Mesodermal cell (in vitro differentiated cells): ENCODE results near the gene SLC15A1.

ENCODE experiments used
- H3K27ac ChIP-seq: 2 replicates; pipeline ENCODE4 v1.7.0; 2013; ENCODE audit warnings: mild to moderate bottlenecking, low read depth, low read length, moderate library complexity; ENCODE audit not compliant: severe bottlenecking
- H3K36me3 ChIP-seq: 2 replicates; pipeline ENCODE4 v1.7.1; 2013; ENCODE audit warnings: mild to moderate bottlenecking, low read length, moderate library complexity; ENCODE audit not compliant: control insufficient read depth, insufficient read depth
- H3K4me1 ChIP-seq: one replicate; pipeline ENCODE4 v1.7.1; 2013; ENCODE audit warnings: mild to moderate bottlenecking, low read length; ENCODE audit not compliant: insufficient read depth, control insufficient read depth, poor library complexity, severe bottlenecking
- H3K4me3 ChIP-seq: 2 replicates; pipeline ENCODE4 v1.7.0; 2013; ENCODE audit warnings: low read length, control low read depth, mild to moderate bottlenecking; ENCODE audit not compliant: insufficient read depth, poor library complexity, severe bottlenecking; ENCODE audit errors: extremely low read depth
- H3K9me3 ChIP-seq: 2 replicates; pipeline ENCODE4 v1.7.1; 2013; ENCODE audit warnings: mild to moderate bottlenecking, low read length, moderate library complexity; ENCODE audit not compliant: control insufficient read depth
- WGBS, 2 experiments: methylation state at CpG; one replicate each; pipeline ENCODE4 v1.1.5; 2013; ENCODE audit warnings: missing lambda C conversion rate in 2 of 2; ENCODE audit not compliant: insufficient coverage in 2 of 2; 5-methylcytosine and 5-hydroxymethylcytosine counted together

Gene SLC15A1

GRCh38 chr13:98678741-98679140 is 73.7 kb downstream of the SLC15A1 start:
- peaks cover 4% of the 10 kb centered on the region for H3K4me1 ChIP-seq
- no peaks in the 10 kb centered on the region for H3K9me3 ChIP-seq
- 92 to 93% methylated on average over 7 of the region's 8 CpGs for WGBS, 2 experiments
- H3K27ac ChIP-seq: no peak overlapping the region
- no peak overlapping the region for H3K4me3 ChIP-seq
- H3K36me3 ChIP-seq: no peaks in the 10 kb centered on the region

- no peak overlapping the region for H3K4me3 ChIP-seq
- no peak overlapping the region for H3K27ac ChIP-seq
- no peaks in the 10 kb centered on the region for H3K36me3 ChIP-seq
- H3K4me1 ChIP-seq: peaks cover 4% of the 10 kb centered on the region
- 85 to 93% methylated on average over 10 to 13 of the region's 13 CpGs for WGBS, 2 experiments
- H3K9me3 ChIP-seq: no peaks in the 10 kb centered on the region
Measured at GRCh38 chr13:98677398-98677797, 75.1 kb downstream of the SLC15A1 start.

- Histone ChIP-seq H3K9me3 (no peaks in the 10 kb centered on the region), H3K4me3 (no peak overlapping the region), H3K36me3 (no peaks in the 10 kb centered on the region), H3K27ac (no peak overlapping the region), H3K4me1 (peaks cover 4% of the 10 kb centered on the region)
- WGBS, 2 experiments: 94 to 97% methylated on average over 11 to 12 of the region's 13 CpGs
Measured at GRCh38 chr13:98676239-98676638, 76.2 kb downstream of the SLC15A1 start.

- Histone ChIP-seq H3K36me3 (no peaks in the 10 kb centered on the region), H3K27ac (no peak overlapping the region), H3K4me1 (peaks cover 4% of the 10 kb centered on the region), H3K4me3 (no peak overlapping the region), H3K9me3 (no peaks in the 10 kb centered on the region)
- WGBS, 2 experiments: 82 to 89% methylated on average over 14 to 16 of the region's 16 CpGs
Measured at GRCh38 chr13:98675837-98676236, 76.6 kb downstream of the SLC15A1 start.

- Histone ChIP-seq H3K4me1 (peaks cover 4% of the 10 kb centered on the region), H3K36me3 (no peaks in the 10 kb centered on the region), H3K27ac (no peak overlapping the region), H3K4me3 (no peak overlapping the region), H3K9me3 (no peaks in the 10 kb centered on the region)
- WGBS, 2 experiments: 60 to 71% methylated on average over 11 of the region's 11 CpGs
Measured at GRCh38 chr13:98675066-98675465, 77.4 kb downstream of the SLC15A1 start.

- Histone ChIP-seq H3K27ac (no peak overlapping the region), H3K4me3 (no peak overlapping the region), H3K36me3 (no peaks in the 10 kb centered on the region), H3K9me3 (no peaks in the 10 kb centered on the region), H3K4me1 (peaks cover 4% of the 10 kb centered on the region)
- whole genome bisulfite sequencing, 2 experiments: 25 to 26% methylated on average over 10 of the region's 11 CpGs
Measured at GRCh38 chr13:98672947-98673613, 79.4 kb downstream of the SLC15A1 start.

- Histone ChIP-seq H3K4me1 (no peaks in the 10 kb centered on the region), H3K36me3 (no peaks in the 10 kb centered on the region), H3K27ac (no peak overlapping the region), H3K4me3 (no peak overlapping the region), H3K9me3 (no peaks in the 10 kb centered on the region)
- 96 to 100% methylated on average over 2 of the region's 4 CpGs for WGBS, 2 experiments
Measured at GRCh38 chr13:98668155-98668554, 84.3 kb downstream of the SLC15A1 start.

- Histone ChIP-seq H3K27ac (no peak overlapping the region), H3K4me3 (no peak overlapping the region), H3K4me1 (no peaks in the 10 kb centered on the region)
Measured at GRCh38 chr13:98665638-98665995, 86.9 kb downstream of the SLC15A1 start.

GRCh38 chr13:98664924-98665637 is 87.4 kb downstream of the SLC15A1 start:
- 78 to 80% methylated on average over 1 of the region's 3 CpGs for WGBS, 2 experiments
- Histone ChIP-seq H3K9me3 (no peaks in the 10 kb centered on the region), H3K27ac (no peak overlapping the region), H3K4me1 (no peaks in the 10 kb centered on the region), H3K36me3 (no peaks in the 10 kb centered on the region), H3K4me3 (no peak overlapping the region)

More at GRCh38 chr13:98665638-98665995, 86.9 kb downstream of the SLC15A1 start:
- Histone ChIP-seq H3K36me3 (no peaks in the 10 kb centered on the region), H3K9me3 (no peaks in the 10 kb centered on the region)

GRCh38 chr13:98664510-98664909 is 88.0 kb downstream of the SLC15A1 start:
- Histone ChIP-seq H3K4me3 (no peak overlapping the region), H3K27ac (no peak overlapping the region), H3K36me3 (no peaks in the 10 kb centered on the region), H3K9me3 (no peaks in the 10 kb centered on the region), H3K4me1 (no peaks in the 10 kb centered on the region)
- no CpG with 5 or more reads among the region's 1 CpG for WGBS, 2 experiments

- 68 to 77% methylated on average over 3 to 11 of the region's 11 CpGs for WGBS, 2 experiments
- Histone ChIP-seq H3K36me3 (no peaks in the 10 kb centered on the region), H3K4me1 (no peaks in the 10 kb centered on the region), H3K9me3 (no peaks in the 10 kb centered on the region), H3K4me3 (no peak overlapping the region), H3K27ac (no peak overlapping the region)
Measured at GRCh38 chr13:98664047-98664446, 88.4 kb downstream of the SLC15A1 start.
